Urothelium cell line (cell line): Measurements from ENCODE around the gene FOXL2NB.

ENCODE experiments used
- DNase-seq: peaks from one replicate; pipeline ENCODE4 v3.0.0; 2011; ENCODE audit warnings: low spot score, mixed read lengths
- FAIRE-seq: peaks from 2 replicates; lab custom pipeline; 2011; peaks lifted over from hg19 to GRCh38; lab: Jason Lieb, UNC

The FOXL2NB gene

GRCh38 chr3:138987181-138987580 lies 40.2 kb downstream of the FOXL2NB start:
- FAIRE-seq (no peak), DNase-seq (no peak)

- no peak for FAIRE-seq
These were observed 48.7 kb downstream of the FOXL2NB start for GRCh38 chr3:138995706-138996105.

More at GRCh38 chr3:138995706-138996105, 48.7 kb downstream of the FOXL2NB start:
- DNase-seq: no peak
